GM23338 (cell line): ENCODE measurements around the gene PAGR1. TPM values are rescaled to one million over a fixed set of nuclear protein-coding genes. Genes with fewer than 3 reads are reported as not detected.
"Not testable (repeated sequence)": the region's sequence is repeated elsewhere in the genome, so short reads cannot be mapped to it uniquely, and the experiment has no call there.

ENCODE experiments used
- ATAC-seq: fragments of 200-7000 bp; cut with Tn5 transposase; 3 replicates; pipeline ENCODE4 v1.9.1; 2020
- DNase-seq: peaks from one replicate; pipeline ENCODE4 v3.0.0-alpha.2; 2015; ENCODE audit warnings: low spot score
- H2AFZ ChIP-seq: fragments of 200-600 bp; sonication (generic); 2 replicates; pipeline ENCODE4 v1.8.0; 2016; ENCODE audit warnings: antibody characterized with exemption, mild to moderate bottlenecking, moderate library complexity
- H3F3A ChIP-seq: fragments of 200-600 bp; sonication (generic); replicated peaks from 2 replicates; pipeline ENCODE4 v1.8.0; 2017; ENCODE audit warnings: antibody characterized with exemption, mixed run types, low read depth
- H3K27ac ChIP-seq: fragments of 200-600 bp; sonication (generic); 2 replicates; pipeline ENCODE4 v1.6.1; 2016; ENCODE audit warnings: low read depth
- H3K27me3 ChIP-seq: fragments of 200-600 bp; sonication (generic); 2 replicates; pipeline ENCODE4 v1.8.0; 2016; ENCODE audit warnings: mild to moderate bottlenecking, mixed run types, moderate library complexity; ENCODE audit not compliant: insufficient read depth
- H3K36me3 ChIP-seq: fragments of 200-600 bp; sonication (generic); 2 replicates; pipeline ENCODE4 v1.8.0; 2016; ENCODE audit warnings: mild to moderate bottlenecking; ENCODE audit not compliant: insufficient read depth
- H3K4me1 ChIP-seq: fragments of 200-600 bp; sonication (generic); 2 replicates; pipeline ENCODE4 v1.8.0; 2016; ENCODE audit warnings: mild to moderate bottlenecking, moderate library complexity; ENCODE audit not compliant: insufficient read depth
- H3K4me2 ChIP-seq: fragments of 200-600 bp; sonication (generic); 2 replicates; pipeline ENCODE4 v1.7.1; 2017; ENCODE audit warnings: mixed run types
- H3K4me3 ChIP-seq: fragments of 200-600 bp; sonication (generic); 2 replicates; pipeline ENCODE4 v1.6.1; 2016; ENCODE audit warnings: mixed run types
- H3K79me2 ChIP-seq: fragments of 200-600 bp; sonication (generic); replicated peaks from 2 replicates; pipeline ENCODE4 v1.8.0; 2017; ENCODE audit warnings: mild to moderate bottlenecking; ENCODE audit not compliant: insufficient read depth
- H3K9me2 ChIP-seq: fragments of 200-600 bp; sonication (generic); 2 replicates; pipeline ENCODE4 v1.8.0; 2017; ENCODE audit not compliant: insufficient read depth
- H4K20me1 ChIP-seq: fragments of 200-600 bp; sonication (generic); replicated peaks from 2 replicates; pipeline ENCODE4 v1.8.0; 2017; ENCODE audit warnings: mild to moderate bottlenecking; ENCODE audit not compliant: insufficient read depth
- H3K27ac Mint-ChIP-seq: 2 replicates; pipeline ENCODE4 v1.8.0; 2020; ENCODE audit warnings: inconsistent platforms, mild to moderate bottlenecking, moderate library complexity, mixed read lengths
- H3K27me3 Mint-ChIP-seq: 3 replicates; pipeline ENCODE4 v1.8.0; 2022; ENCODE audit warnings: low read depth, mild to moderate bottlenecking, moderate library complexity, mixed read lengths, inconsistent platforms; ENCODE audit not compliant: insufficient read depth, poor library complexity
- H3K36me3 Mint-ChIP-seq: 3 replicates; pipeline ENCODE4 v1.8.0; 2021; ENCODE audit warnings: low read depth, mild to moderate bottlenecking, inconsistent platforms, moderate library complexity, mixed read lengths
- H3K4me1 Mint-ChIP-seq: 3 replicates; pipeline ENCODE4 v1.8.0; 2020; ENCODE audit warnings: mild to moderate bottlenecking, inconsistent platforms, mixed read lengths
- H3K4me3 Mint-ChIP-seq: 3 replicates; pipeline ENCODE4 v1.8.0; 2021; ENCODE audit warnings: moderate library complexity, mild to moderate bottlenecking, inconsistent platforms, mixed read lengths
- H3K9me3 Mint-ChIP-seq: 3 replicates; pipeline ENCODE4 v1.8.0; 2020; ENCODE audit warnings: moderate library complexity, mild to moderate bottlenecking, inconsistent platforms, mixed read lengths
- polyA plus RNA-seq: library from polyadenylated mRNA; unstranded; fragments of >200 nt; fragmentation: Nextera tagmentation; extraction: Ambion mirVana; gene quantifications from 2 replicates; pipeline ENCODE4 v1.2.1, GENCODE V29; 2016
- total RNA-seq: library from RNA; depleted of rRNA; stranded (reverse); fragments of >200 nt; shearing (Covaris generic); gene quantifications from 2 replicates; pipeline ENCODE4 v1.2.3, GENCODE V29; 2014
- TF ChIP-seq, protein P1 (sequence below): fragments of 250-450 bp; sonication (Bioruptor Pico); IDR thresholded peaks from 2 replicates; pipeline ENCODE4 v1.5.0; 2020; ENCODE audit warnings: mild to moderate bottlenecking, moderate library complexity

The PAGR1 gene
- total and polyA plus RNA-seq, 2 experiments from 2014 or later = 67.6 to 78.7 TPM

DNA sequence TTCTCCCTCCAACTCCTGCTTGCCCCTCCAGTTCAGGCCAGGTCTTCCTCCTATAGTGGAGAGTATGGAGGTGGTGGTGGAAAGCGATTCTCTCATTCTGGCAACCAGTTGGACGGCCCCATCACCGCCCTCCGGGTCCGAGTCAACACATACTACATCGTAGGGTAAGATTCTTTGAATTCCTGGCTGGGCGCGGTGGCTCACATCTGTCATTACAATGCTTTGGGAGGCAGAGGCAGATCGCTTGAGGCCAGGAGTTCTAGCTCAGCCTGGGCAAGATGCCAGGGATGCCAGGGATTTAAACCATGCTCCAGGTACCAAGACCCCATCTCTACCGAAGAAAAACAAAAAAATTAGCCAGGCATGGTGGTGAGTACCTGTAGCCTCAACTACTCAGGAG is 36.5 kb upstream of the PAGR1 start:
- H3K4me3 ChIP-seq = no peak overlapping the region
- Mint-ChIP-seq H3K9me3 (peaks cover 5% of the 10 kb centered on the region; the same call in 1 of the 3 replicates), H3K27ac (no peak overlapping the region), H3K4me1 (peaks cover 19% of the 10 kb centered on the region), H3K36me3 (no peaks in the 10 kb centered on the region), H3K27me3 (peaks cover 12% of the 10 kb centered on the region), H3K4me3 (no peak overlapping the region)
- DNase-seq = peak; percentile 50
- H4K20me1 ChIP-seq = no peaks in the 10 kb centered on the region
- H3K79me2 ChIP-seq = no peaks in the 10 kb centered on the region
- no peak overlapping the region for H2AFZ ChIP-seq
- peaks cover 6% of the 10 kb centered on the region; the same call in 1 of the 2 replicates for H3K27me3 ChIP-seq
- H3K4me2 ChIP-seq = no peak overlapping the region
- peak; percentile 54 for ATAC-seq
- TF ChIP-seq, protein P1, sequence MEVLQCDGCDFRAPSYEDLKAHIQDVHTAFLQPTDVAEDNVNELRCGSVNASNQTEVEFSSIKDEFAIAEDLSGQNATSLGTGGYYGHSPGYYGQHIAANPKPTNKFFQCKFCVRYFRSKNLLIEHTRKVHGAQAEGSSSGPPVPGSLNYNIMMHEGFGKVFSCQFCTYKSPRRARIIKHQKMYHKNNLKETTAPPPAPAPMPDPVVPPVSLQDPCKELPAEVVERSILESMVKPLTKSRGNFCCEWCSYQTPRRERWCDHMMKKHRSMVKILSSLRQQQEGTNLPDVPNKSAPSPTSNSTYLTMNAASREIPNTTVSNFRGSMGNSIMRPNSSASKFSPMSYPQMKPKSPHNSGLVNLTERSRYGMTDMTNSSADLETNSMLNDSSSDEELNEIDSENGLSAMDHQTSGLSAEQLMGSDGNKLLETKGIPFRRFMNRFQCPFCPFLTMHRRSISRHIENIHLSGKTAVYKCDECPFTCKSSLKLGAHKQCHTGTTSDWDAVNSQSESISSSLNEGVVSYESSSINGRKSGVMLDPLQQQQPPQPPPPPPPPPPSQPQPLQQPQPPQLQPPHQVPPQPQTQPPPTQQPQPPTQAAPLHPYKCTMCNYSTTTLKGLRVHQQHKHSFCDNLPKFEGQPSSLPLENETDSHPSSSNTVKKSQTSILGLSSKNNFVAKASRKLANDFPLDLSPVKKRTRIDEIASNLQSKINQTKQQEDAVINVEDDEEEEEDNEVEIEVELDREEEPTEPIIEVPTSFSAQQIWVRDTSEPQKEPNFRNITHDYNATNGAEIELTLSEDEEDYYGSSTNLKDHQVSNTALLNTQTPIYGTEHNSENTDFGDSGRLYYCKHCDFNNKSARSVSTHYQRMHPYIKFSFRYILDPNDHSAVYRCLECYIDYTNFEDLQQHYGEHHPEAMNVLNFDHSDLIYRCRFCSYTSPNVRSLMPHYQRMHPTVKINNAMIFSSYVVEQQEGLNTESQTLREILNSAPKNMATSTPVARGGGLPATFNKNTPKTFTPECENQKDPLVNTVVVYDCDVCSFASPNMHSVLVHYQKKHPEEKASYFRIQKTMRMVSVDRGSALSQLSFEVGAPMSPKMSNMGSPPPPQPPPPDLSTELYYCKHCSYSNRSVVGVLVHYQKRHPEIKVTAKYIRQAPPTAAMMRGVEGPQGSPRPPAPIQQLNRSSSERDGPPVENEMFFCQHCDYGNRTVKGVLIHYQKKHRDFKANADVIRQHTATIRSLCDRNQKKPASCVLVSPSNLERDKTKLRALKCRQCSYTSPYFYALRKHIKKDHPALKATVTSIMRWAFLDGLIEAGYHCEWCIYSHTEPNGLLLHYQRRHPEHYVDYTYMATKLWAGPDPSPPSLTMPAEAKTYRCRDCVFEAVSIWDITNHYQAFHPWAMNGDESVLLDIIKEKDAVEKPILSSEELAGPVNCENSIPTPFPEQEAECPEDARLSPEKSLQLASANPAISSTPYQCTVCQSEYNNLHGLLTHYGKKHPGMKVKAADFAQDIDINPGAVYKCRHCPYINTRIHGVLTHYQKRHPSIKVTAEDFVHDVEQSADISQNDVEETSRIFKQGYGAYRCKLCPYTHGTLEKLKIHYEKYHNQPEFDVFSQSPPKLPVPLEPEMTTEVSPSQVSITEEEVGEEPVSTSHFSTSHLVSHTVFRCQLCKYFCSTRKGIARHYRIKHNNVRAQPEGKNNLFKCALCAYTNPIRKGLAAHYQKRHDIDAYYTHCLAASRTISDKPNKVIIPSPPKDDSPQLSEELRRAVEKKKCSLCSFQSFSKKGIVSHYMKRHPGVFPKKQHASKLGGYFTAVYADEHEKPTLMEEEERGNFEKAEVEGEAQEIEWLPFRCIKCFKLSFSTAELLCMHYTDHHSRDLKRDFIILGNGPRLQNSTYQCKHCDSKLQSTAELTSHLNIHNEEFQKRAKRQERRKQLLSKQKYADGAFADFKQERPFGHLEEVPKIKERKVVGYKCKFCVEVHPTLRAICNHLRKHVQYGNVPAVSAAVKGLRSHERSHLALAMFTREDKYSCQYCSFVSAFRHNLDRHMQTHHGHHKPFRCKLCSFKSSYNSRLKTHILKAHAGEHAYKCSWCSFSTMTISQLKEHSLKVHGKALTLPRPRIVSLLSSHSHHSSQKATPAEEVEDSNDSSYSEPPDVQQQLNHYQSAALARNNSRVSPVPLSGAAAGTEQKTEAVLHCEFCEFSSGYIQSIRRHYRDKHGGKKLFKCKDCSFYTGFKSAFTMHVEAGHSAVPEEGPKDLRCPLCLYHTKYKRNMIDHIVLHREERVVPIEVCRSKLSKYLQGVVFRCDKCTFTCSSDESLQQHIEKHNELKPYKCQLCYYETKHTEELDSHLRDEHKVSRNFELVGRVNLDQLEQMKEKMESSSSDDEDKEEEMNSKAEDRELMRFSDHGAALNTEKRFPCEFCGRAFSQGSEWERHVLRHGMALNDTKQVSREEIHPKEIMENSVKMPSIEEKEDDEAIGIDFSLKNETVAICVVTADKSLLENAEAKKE (CRISPR knock-in tag) = no peak
- H3K27ac ChIP-seq = no peak overlapping the region
- peaks cover 5% of the 10 kb centered on the region; the same call in 1 of the 2 replicates for H3K9me2 ChIP-seq
- no peaks in the 10 kb centered on the region for H3K4me1 ChIP-seq
- no peaks in the 10 kb centered on the region for H3K36me3 ChIP-seq
- H3F3A ChIP-seq = no peaks in the 10 kb centered on the region

DNA sequence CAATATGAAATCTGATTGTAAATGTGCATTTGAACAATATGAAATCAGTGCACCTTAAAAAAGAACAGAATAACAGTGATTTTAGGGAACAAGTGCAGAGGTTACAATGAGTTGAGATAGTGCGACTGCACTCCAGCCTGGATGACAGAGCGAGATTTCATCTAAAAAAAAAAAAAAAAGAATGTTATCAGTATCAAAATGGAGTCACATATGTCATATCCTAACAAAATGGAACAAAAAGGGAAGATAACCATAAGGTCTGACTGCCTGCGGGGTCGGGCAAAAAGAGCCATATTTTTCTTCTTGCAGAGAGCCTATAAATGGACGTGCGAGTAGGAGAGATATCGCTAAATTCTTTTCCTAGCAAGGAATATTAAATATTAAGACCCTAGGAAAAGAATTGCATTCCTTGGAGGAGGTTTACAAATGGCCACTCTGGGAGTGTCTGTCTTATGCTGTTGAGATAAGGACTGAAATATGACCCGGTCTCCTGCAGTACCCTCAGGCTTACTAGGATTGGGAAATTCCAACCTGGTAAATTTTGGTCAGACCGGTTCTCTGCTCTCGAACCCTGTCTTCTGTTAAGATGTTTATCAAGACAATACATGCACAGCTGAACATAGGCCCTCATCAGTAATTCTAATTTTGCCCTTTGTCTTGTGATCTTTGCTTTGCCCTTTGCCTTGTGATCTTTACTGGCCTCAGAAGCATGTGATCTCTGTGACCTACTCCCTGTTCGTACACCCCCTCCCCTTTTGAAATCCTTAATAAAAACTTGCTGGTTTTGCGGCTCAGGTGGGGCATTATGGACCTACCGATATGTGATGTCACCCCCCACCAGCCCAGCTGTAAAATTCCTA is 32.6 kb upstream of the PAGR1 start:
- Mint-ChIP-seq H3K4me1 (peaks cover 21% of the 10 kb centered on the region), H3K27me3 (peaks cover 16% of the 10 kb centered on the region), H3K27ac (0 out of 2 replicates have a peak overlapping the region, but pooled peaks have one; percentile 17)
- H3K4me2 ChIP-seq, H3K79me2 ChIP-seq, H3K27me3 ChIP-seq, H2AFZ ChIP-seq, H3K4me3 ChIP-seq, H3K9me3 Mint-ChIP-seq, H3K4me1 ChIP-seq, H3F3A ChIP-seq, H4K20me1 ChIP-seq, H3K9me2 ChIP-seq, H3K36me3 ChIP-seq, H3K4me3 Mint-ChIP-seq, H3K27ac ChIP-seq, H3K36me3 Mint-ChIP-seq, ATAC-seq: not testable (repeated sequence)
- peak; percentile 34 for DNase-seq
